Spleen (tissue), 11 donors: ENCODE data around the gene RIPK1. TPM values are rescaled to one million over a fixed set of nuclear protein-coding genes. Genes with fewer than 3 reads are reported as not detected.

Experiments
- DNase-seq: peaks from one replicate; pipeline ENCODE4 v3.0.0-alpha.2; 2020
- H3K27ac ChIP-seq, 8 donors: fragments of 200-600 bp; sonication (generic) in 7 of 8; 1 replicate in 4 of 8; 2 replicates in 4 of 8; pipeline versions ENCODE4 v1.5.0 to v1.8.0; 2016 to 2021; ENCODE audit warnings: inconsistent platforms in 4 of 8, mild to moderate bottlenecking in 4 of 8, moderate library complexity in 1 of 8
- H3K27me3 ChIP-seq, 7 donors: fragments of 200-600 bp; sonication (generic) in 6 of 7; replicated peaks in 1 of 7; 1 replicate in 4 of 7; 2 replicates in 3 of 7; pipeline versions ENCODE4 v1.5.0 to v1.8.0; 2016 to 2021; ENCODE audit warnings: inconsistent platforms in 3 of 7, mild to moderate bottlenecking in 1 of 7
- H3K36me3 ChIP-seq, 6 donors: fragments of 200-600 bp; sonication (generic) in 5 of 6; 1 replicate in 4 of 6; 2 replicates in 2 of 6; pipeline versions ENCODE4 v1.5.0 to v1.8.0; 2016 to 2021; ENCODE audit warnings: inconsistent platforms in 2 of 6
- H3K4me1 ChIP-seq, 6 donors: fragments of 200-600 bp; sonication (generic) in 5 of 6; 1 replicate in 3 of 6; 2 replicates in 3 of 6; pipeline versions ENCODE4 v1.5.0 to v1.8.0; 2016 to 2021; ENCODE audit warnings: inconsistent platforms in 3 of 6
- H3K4me3 ChIP-seq, 8 donors: fragments of 200-600 bp; sonication (generic) in 7 of 8; 1 replicate in 4 of 8; 2 replicates in 4 of 8; pipeline versions ENCODE4 v1.5.0 to v1.8.0; 2016 to 2021; ENCODE audit warnings: inconsistent platforms in 4 of 8, mild to moderate bottlenecking in 4 of 8, moderate library complexity in 2 of 8
- H3K9me3 ChIP-seq, 8 donors: fragments of 200-600 bp; sonication (generic) in 7 of 8; 1 replicate in 4 of 8; 2 replicates in 4 of 8; pipeline versions ENCODE4 v1.5.0 to v1.8.0; 2016 to 2021; ENCODE audit warnings: inconsistent platforms in 4 of 8
- CTCF ChIP-seq, 11 experiments: fragments of 200-600 bp in 7 of 11; fragments of 450-650 bp in 4 of 11; sonication (generic) in 4 of 11; IDR thresholded peaks in 8 of 11; conservative IDR thresholded peaks in 3 of 11; 1 replicate in 7 of 11; 2 replicates in 4 of 11; pipeline versions ENCODE4 v1.4.0 to v1.8.0; 2016 to 2021; ENCODE audit warnings: antibody characterized with exemption in 11 of 11, inconsistent platforms in 4 of 11, mild to moderate bottlenecking in 1 of 11
- POLR2A ChIP-seq, 3 donors: fragments of 450-650 bp; IDR thresholded peaks; one replicate each; pipeline ENCODE4 v1.5.1; 2017; ENCODE audit warnings: antibody characterized with exemption in 3 of 3, mild to moderate bottlenecking in 1 of 3
- POLR2AphosphoS5 ChIP-seq, 3 donors: sonication (generic); formaldehyde crosslinking; IDR thresholded peaks; one replicate each; pipeline ENCODE4 v1.5.1; 2017; ENCODE audit warnings: antibody characterized with exemption in 3 of 3
- WGBS, 5 donors: extraction: QIAGEN DNeasy Blood & Tissue Kit in 3 of 5; methylation state at CpG; one replicate each; pipeline versions ENCODE4 v1.1.5 to v1.1.7; 2013 to 2018; 5-methylcytosine and 5-hydroxymethylcytosine counted together
- intact Hi-C: fragments of 100-400 bp; cut with DNase I; formaldehyde crosslinking; loops from one replicate; pipeline ENCODE4 v1.15.0; 2023; ENCODE audit warnings: low total_unique reads
- polyA plus RNA-seq, 3 donors: library from polyadenylated mRNA; stranded (reverse); fragments of 200-250 nt; gene quantifications; one replicate each; pipeline ENCODE4 v1.2.1, GENCODE V29; 2013
- total RNA-seq, 7 donors: library from RNA; depleted of rRNA in 3 of 7; stranded (reverse); fragments of >200 nt in 3 of 7; fragmentation: NEBNext Ultra II Directional in 4 of 7; extraction: Animal tissue kit (Norgen Biotek cat#: 25700) in 4 of 7; gene quantifications; one replicate each; pipeline versions ENCODE4 v1.1.0 to v1.2.1, GENCODE V29; 2016 to 2021
- donor health status: healthy with polysubstance abuse.
- donor health status: DM: no; HTN: no; CAD: no; lungs with moderate emphysema.
- donor health status: DM: no; HTN: no; CAD: no.
- donor health status: Bipolar disorder and iron deficiency.
- donor health status: healthy.
- donor health status: DM: no; HTN: no; CAD: no.
- donor health status: DM: yes; HTN: yes; CAD: no.

RIPK1 gene
- total and polyA plus RNA-seq, 10 donors: 8.7 to 37.1 (median 27.1) TPM

GRCh38 chr6:3088968-3089367, 20.7 kb downstream of the RIPK1 start:
- peaks cover 5 to 71% (median 45%) of the 10 kb centered on the region in 6 donors for H3K36me3 ChIP-seq
- intact Hi-C loops: no loop called here
- H3K27me3 ChIP-seq: no peaks in the 10 kb centered on the region
- no peak for DNase-seq
- H3K4me3 ChIP-seq: no peak overlapping the region
- no peak for TF ChIP-seq POLR2AphosphoS5 (IDR thresholded peaks at IDR 0.05)
- TF ChIP-seq CTCF (IDR thresholded peaks at IDR 0.05 in 8 of 11, conservative IDR thresholded peaks at IDR 0.05 in 3 of 11): no peak
- TF ChIP-seq POLR2A (IDR thresholded peaks at IDR 0.05): no peak
- no peaks in the 10 kb centered on the region for H3K9me3 ChIP-seq
- H3K4me1 ChIP-seq: peaks cover 0 to 22% (median 2%) of the 10 kb centered on the region in 6 donors
- WGBS, 5 donors: 62 to 77% (median 65%) methylated on average over 4 of the region's 4 CpGs
- H3K27ac ChIP-seq: peak overlapping the region in 6 of 8 donors; percentile 4 to 54 (median 38)

- no peak for DNase-seq
- no peaks in the 10 kb centered on the region for H3K9me3 ChIP-seq
- intact Hi-C loops: no loop called here
- peak overlapping the region in 3 of 8 donors; percentile 7 to 54 (median 36) for H3K27ac ChIP-seq
- TF ChIP-seq CTCF (IDR thresholded peaks at IDR 0.05 in 8 of 11, conservative IDR thresholded peaks at IDR 0.05 in 3 of 11) (no peak), POLR2AphosphoS5 (IDR thresholded peaks at IDR 0.05) (no peak), POLR2A (IDR thresholded peaks at IDR 0.05) (no peak)
- H3K4me3 ChIP-seq: no peak overlapping the region
- 94 to 97% (median 95%) methylated on average over 4 of the region's 4 CpGs for WGBS, 5 donors
- no peaks in the 10 kb centered on the region for H3K27me3 ChIP-seq
- peaks cover 5 to 71% (median 43%) of the 10 kb centered on the region in 6 donors for H3K36me3 ChIP-seq
- peaks cover 0 to 22% (median 2%) of the 10 kb centered on the region in 6 donors for H3K4me1 ChIP-seq
These were observed 21.7 kb downstream of the RIPK1 start for GRCh38 chr6:3090013-3090412.

DNA sequence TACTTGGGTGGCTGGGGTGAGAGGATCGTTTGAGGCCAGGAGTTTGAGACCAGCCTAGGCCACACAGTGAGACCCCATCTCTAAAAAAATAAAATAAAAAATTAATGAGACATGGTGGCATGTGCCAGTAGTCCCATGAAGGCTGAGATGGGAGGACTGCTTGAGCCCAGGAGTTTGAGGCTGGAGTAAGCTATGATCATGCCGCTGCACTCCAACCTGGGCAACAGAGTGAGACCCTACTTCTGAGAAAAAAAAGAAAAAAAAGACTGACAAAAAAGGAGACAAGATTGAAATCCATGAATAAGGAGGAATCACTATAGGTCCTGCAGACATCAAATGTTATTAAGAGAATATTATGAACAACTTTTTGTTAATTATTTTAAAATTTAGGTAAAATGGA, 26.5 kb downstream of the RIPK1 start:
- no peak overlapping the region for H3K27ac ChIP-seq
- H3K36me3 ChIP-seq: peaks cover 2 to 71% (median 52%) of the 10 kb centered on the region in 6 donors
- intact Hi-C loops: no loop called here
- H3K27me3 ChIP-seq: no peaks in the 10 kb centered on the region
- no peaks in the 10 kb centered on the region for H3K9me3 ChIP-seq
- no peak for DNase-seq
- 94 to 97% (median 97%) methylated on average over 2 of the region's 2 CpGs for WGBS, 5 donors
- H3K4me1 ChIP-seq: peaks cover 0 to 5% (median 0%) of the 10 kb centered on the region in 6 donors
- no peak overlapping the region for H3K4me3 ChIP-seq
- TF ChIP-seq POLR2A (IDR thresholded peaks at IDR 0.05) (no peak), POLR2AphosphoS5 (IDR thresholded peaks at IDR 0.05) (no peak)

- Histone ChIP-seq H3K27ac (no peak overlapping the region), H3K4me3 (no peak overlapping the region), H3K4me1 (no peaks in the 10 kb centered on the region), H3K36me3 (peaks cover 6 to 100% (median 77%) of the 10 kb centered on the region in 6 donors), H3K9me3 (no peaks in the 10 kb centered on the region), H3K27me3 (no peaks in the 10 kb centered on the region)
- TF ChIP-seq CTCF (IDR thresholded peaks at IDR 0.05 in 8 of 11, conservative IDR thresholded peaks at IDR 0.05 in 3 of 11) (no peak), POLR2A (IDR thresholded peaks at IDR 0.05) (no peak), POLR2AphosphoS5 (IDR thresholded peaks at IDR 0.05) (no peak)
- DNase-seq: no peak
- 95 to 98% (median 96%) methylated on average over 3 of the region's 3 CpGs for WGBS, 5 donors
- intact Hi-C loops: no loop called here
These were observed 34.6 kb downstream of the RIPK1 start for GRCh38 chr6:3102875-3103274.
